Activated CD4-positive, CD25-positive, alpha-beta regulatory T cell treated with anti-CD3 and anti-CD28 coated beads, Interleukin-2, amount 50 U/mL, for 16 hours (primary cell): ENCODE data around the gene DNASE1L3.
"Not testable (repeated sequence)": the region's sequence is repeated elsewhere in the genome, so short reads cannot be mapped to it uniquely, and the experiment has no call there.

Experiments used
- DNase-seq: peaks from one replicate; pipeline ENCODE4 v3.0.0-alpha.2; 2020; ENCODE audit warnings: low read depth, low spot score

Gene DNASE1L3

DNA sequence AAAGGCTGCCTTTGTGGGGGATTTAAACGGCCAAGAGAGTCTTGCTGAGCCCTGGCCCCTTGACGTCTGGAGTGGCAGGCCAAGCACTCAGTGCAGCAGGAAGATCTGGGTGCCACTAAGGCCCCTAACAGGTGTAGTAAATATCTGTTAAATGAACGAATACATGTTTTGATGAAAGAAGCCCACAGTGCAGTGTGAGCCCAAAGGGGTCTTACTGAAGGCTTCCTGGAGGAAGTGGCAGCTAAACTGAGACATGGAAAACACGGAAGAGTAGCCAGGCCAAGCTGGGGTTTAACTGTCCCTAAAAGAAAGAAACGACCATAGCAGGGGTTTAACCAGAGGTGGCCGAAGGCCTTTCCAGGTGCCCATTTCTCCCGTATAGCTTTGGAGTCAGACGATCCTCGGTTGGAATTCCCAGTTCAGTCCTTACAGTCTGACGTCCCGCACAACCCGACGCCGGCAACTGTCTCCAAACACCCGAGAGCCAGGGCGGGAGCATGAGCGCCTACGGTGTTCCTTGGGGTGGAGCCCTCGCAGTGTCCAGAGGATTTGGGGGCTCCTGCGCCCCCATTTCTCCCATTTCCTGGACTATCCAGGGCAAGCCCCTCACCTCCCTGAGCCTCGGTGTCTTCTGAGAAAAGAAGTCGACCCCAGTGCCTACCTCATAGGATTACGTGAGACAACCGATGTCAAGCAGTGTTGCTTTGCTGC is 25.9 kb upstream of the DNASE1L3 start:
- DNase-seq, result no peak

DNA sequence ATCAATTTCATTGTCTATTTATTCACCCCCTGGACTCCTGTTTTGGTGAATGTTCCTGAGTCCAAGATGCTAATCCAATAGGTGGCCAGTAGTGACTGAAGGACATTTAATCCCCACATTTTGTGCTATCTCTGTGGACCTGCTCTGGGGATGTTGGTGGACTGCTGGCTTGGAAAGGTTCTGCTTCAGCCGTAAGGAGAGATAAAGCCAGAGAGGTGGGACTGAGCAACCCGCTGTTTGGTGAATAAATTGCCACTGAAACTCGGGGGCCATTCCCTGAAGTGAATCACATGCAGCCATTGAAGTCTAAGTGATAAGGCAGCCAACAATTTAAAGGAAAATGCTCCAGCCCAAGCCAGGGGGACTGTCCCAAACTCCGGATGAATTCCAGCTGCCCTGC is 25.2 kb upstream of the DNASE1L3 start:
- no peak for DNase-seq

DNA sequence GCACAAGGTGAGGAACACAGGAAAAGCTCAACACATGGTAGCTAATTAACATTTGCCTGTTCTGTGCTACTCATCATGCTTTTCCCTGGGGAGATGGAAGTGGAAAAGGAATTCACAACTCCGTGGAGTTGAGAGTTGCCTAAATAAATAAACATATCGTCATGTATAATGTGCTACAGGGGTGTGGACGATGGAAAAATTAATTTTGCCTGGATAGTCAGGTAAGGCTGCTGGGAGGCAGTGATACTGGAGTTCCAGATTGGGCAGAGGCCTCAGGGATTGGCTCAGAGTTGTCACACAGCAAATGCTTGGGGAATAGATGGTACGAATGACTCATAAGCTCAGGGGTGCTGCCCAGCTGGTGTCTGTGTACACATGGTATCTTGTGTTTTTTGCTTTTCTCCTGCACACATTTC is 23.8 kb upstream of the DNASE1L3 start:
- DNase-seq, result no peak

GRCh38 chr3:58231666-58232065 is 20.9 kb upstream of the DNASE1L3 start:
- DNase-seq, result no peak

DNA sequence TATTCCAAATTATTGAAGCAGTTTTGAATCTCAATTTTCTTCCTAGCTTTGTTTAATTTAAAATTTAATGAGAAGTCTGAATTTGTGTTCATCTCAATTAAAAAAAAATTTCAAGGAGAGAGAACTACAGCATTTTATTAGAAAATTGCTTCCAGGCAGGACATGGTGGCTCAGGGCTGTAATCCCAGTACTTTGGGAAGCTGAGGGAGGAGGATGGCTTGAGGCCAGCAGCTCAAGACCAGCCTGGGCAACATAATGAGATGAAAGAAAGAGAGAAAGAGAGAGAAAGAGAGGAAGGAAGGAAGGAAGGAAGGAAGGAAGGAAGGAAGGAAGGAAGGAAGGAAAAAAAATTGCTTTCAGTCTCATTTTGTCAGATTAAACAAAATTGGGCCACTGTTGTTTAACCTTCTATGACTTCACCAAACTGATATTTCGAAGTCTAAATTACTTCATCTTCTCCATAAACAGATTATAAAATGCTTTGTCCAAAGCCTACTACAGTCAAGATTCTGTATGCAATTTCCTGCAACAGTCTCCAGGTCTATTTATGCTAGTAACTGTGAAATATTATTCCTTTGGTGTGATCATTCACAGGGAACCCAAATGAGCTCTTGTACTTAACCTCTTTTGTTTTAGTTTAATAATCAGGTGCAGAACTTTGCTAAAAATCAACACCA is 20.2 kb upstream of the DNASE1L3 start:
- DNase-seq, result no peak

DNA sequence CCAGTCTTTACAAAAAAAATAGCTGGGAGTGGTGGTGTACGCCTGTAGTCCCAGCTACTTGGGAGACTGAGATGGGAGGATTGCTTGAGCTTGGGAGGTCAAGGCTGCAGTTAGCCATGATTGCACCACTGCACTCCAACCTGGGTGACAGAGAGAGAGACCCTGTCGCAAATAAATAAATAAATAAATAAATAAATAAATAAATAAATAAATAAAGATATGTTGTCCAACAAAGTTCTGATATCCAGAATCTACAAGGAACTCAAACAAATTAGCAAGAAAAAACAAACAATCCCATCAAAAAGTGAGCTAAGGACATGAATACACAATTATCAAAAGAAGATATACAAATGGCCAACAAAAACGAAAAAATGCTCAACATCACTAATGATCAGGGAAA is 17.2 kb upstream of the DNASE1L3 start:
- not testable (repeated sequence) for DNase-seq

- no peak for DNase-seq
Observed at GRCh38 chr3:58223855-58224254, 13.1 kb upstream of the DNASE1L3 start.

DNA sequence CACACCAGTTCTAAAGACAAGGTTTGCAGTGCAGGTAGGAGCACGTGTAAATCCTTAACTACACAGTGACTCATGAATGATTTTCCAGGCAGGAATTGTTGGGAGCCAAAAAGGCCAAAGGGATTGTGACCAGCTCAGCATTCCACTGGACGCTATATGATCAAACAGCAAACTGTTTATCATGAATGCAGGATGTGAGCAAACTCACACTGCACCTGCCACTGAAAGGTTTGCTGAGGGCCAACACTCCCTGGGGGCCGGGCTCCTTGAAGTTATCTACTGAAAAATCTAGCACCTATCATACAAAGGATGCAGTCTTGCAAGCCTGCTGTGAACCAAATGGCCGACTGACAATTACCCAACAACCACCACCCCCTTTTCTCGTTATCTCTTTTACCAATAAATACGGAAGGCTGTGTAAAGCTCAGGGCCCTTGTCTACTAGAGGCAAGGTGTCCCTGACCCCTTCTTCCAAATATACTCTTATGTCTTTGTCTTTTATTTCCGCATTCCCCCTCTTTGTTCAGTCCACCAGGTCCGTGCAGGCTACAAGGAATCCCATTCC is 11.5 kb upstream of the DNASE1L3 start:
- no peak for DNase-seq

DNA sequence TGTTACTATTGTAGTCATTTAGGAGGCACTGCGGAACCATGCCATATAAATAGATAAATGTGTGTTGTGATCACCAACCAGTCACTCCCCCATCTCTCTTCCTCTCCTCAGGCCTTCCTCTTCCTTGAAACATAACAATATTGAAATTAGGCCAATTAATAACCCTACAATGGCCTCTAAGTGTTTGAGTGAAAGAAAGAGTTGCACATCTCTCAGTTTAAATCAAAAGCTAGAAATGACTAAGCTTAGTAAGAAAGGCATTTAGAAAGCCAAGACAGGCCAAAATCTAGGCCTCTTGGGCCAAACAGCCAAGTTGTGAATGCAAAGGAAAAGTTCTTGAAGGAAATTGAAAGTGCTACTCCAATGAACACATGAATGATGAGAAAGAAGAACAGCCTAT is 8.1 kb upstream of the DNASE1L3 start:
- no peak for DNase-seq

DNA sequence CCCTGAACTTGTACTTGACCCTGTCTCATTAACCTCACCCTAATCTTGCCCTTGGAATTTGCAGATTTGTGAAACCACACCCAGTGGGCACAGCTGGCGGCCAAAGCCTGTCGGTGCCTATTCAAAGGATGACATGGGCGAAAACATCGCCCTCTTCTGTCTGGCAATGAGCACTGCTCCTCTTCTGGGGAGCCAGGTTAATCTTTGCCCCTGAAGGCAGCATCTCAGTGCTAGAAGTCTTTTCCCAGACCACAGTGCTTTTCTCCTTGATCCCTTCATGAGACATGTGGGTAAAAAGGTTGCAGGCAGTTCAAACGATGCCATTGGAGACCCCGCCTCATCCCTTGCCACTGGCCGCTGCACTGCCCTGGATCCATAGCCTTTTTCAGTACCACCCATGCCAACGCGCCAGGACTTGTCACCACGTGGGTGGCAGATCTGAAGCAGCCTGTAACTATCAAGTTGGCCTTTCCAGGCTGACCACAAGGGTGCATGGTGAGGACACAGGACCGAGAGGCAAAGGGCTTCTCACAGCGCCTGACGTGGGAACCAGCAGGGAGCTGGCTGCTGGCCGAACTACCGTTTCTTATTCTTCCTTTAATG is 6.5 kb upstream of the DNASE1L3 start:
- DNase-seq, result no peak

DNA sequence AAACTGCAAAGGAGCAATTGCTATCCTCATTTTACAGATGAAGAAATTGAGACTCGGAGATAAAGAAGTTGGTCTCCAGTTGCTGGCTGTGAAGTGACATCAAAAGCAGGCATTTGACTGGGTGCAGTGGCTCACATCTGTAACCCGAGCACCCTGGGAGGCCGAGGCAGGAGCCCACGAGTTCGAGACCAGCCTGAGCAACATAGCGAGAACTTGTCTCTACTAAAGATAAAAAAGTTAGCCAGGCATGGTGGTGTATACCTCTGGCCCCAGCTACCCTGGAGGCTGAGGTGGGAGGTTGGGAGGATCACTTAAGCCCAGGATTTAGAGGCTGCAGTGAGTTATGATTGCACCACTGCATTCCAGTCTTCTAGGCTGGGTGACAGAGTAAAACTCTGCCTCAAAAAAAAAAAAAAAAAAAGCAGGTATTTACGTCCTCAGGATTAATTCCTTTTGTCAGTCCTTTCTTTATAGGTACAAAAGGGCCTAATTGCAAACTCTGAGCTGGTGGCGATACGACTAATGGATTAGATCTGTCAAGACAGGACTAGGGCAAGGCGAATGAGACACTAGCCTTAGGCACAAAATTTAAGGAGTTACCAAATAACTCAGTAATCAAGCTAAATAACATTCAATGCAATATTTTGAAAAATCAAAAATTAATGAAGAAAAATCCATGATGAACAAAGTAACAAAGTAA is 5.9 kb upstream of the DNASE1L3 start:
- no peak for DNase-seq

DNA sequence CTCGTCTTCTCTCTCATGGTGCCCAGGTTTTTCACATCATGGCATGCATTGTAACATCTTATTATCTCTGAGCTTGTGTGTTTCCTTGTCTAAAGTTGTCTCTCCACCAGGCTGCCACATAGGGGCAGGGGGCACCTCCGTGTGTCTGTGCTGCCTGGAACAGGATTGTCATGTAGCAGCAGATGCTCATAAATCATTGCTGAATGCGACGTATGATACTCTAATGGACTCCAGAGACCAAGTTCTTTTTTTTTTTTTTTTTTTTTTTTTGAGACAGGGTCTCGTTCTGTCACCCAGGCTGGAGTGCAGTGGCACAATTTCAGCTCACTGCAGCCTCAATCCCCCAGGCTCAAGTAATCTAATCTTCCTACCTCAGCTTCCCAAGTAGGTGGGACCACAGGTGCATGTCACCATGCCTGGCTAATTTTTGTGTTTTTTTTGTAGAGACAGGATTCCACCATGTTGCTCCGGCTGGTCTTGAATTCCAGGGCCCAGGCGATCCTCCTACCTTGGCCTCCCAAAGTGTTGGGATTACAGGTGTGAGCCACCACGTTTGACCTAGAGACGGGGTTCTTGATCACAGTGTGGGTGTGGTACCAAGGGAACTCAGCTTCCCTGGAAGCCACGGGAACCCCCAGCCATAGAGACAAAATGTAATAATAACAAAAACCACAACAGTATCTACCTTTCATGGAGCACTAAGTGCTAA is 4.7 kb upstream of the DNASE1L3 start:
- no peak for DNase-seq

- no peak for DNase-seq
Observed at GRCh38 chr3:58214484-58215316, 3.9 kb upstream of the DNASE1L3 start.

- DNase-seq, result no peak
Observed at GRCh38 chr3:58209933-58210332, 839 bp downstream of the DNASE1L3 start.

DNA sequence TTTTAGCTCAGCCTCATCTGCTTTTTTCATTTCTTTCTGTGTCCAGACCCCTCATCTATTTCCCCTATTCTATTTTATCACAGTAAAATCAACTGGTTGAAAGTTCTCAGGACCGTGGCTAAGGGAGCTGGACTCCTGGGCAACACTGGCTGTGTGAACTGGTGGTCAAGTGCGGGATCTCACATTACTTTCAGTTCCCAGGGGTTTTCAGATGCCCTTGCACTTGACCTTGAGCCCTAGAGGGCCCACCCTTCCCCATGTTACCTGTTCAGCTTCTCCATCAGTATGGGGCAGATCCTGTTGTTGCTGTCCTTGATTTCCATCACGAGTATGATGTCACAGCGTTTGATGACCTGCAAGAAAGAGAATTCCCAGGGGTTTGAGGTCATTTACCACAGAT is 2.8 kb downstream of the DNASE1L3 start:
- no peak for DNase-seq

DNA sequence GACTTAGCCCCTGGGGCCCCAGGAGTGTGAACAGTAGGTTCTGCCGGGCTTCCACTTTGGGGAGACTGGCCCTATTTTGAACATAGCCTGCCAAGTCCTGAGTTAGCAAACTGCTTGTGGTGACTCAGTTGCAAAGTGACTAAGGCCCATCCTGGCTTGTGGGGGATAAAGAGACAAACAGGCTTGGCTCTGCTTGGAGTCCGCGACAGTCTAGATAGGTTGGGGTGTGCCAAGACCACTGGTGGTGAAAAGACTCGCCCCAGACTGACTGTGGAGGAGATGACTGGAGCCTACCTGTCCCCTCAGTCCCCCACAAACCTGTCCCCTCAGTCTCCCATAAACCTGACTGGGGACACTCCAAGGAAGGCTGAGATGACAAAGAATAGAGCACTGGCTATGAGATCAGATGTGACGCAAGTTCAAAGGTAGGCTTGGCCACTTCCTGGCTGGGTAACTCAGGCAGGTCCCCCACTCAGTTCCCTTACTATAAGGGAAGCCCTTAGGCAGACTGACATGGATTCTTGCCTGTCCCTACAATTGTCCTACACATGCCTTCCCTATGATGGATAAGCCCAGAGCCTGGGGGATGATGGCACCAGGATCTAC is 4.3 kb downstream of the DNASE1L3 start:
- no peak for DNase-seq

GRCh38 chr3:58205981-58206380 is 4.8 kb downstream of the DNASE1L3 start:
- DNase-seq, result no peak

DNA sequence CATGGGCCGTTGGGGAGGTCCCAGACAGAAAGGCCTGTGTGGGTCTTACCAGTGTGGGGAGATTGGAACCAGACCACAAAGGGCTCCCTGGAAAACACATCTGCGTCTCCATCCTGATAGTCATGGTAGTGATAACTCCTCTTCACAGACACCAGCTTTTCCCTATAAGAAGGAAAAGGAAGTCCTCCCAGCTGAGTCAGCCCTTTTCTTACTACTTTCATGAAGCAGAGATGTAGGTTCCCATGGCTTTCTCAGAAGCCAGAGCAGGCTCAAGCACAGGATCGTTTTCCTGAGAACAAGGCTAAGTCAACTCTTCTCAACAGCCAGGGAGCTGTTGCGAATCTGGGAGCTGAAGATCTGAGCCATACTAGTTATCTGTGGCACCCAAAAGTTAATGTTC is 6.1 kb downstream of the DNASE1L3 start:
- DNase-seq, result no peak

- no peak for DNase-seq
Observed at GRCh38 chr3:58203541-58203940, 7.2 kb downstream of the DNASE1L3 start.

DNA sequence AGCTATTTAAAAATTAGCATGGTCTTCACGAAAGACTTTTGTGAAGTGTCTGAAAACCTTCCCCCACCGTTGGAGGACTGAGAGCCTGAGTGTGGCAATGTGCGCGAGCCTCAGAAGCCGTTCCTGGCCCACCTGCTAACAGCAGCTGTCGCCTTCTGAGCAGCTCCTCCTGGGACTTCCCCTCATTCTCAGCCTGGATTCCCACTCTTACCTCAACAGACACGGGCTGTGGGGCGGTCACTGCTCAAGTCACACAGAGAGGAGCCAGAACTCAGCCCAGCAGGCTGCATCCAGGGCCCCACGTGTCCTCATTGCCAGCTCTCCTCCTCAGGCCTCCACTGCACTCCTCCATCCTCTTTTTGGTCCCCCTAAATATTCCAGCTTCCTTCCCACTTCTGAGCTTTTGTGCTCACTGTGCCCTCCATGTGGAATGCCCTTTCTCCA is 7.8 kb downstream of the DNASE1L3 start:
- DNase-seq, result no peak
